Esophagus muscularis mucosa (tissue), 4 donors: ENCODE results near the gene MAK. TPM values are rescaled to one million over a fixed set of nuclear protein-coding genes. Genes with fewer than 3 reads are reported as not detected.
A peak's percentile ranks its signal among the peaks of the same experiment; 100 is the strongest.

ENCODE experiments used
- DNase-seq: peaks from one replicate; pipeline ENCODE4 v3.0.0-alpha.2; 2017; ENCODE audit errors: extremely low spot score
- H3K27ac ChIP-seq, 4 donors: fragments of 200-600 bp; sonication (generic); replicated peaks in 1 of 4; 1 replicate in 3 of 4; 2 replicates in 1 of 4; pipeline ENCODE4 v1.5.1; 2016 to 2019; ENCODE audit warnings: mild to moderate bottlenecking in 1 of 4
- H3K27me3 ChIP-seq, 4 donors: fragments of 200-600 bp; sonication (generic); one replicate each; pipeline versions ENCODE4 v1.5.1 to v1.6.0; 2016 to 2019
- H3K36me3 ChIP-seq, 4 donors: fragments of 200-600 bp; sonication (generic); one replicate each; pipeline ENCODE4 v1.5.1; 2016 to 2019
- H3K4me1 ChIP-seq, 4 donors: fragments of 200-600 bp; sonication (generic); one replicate each; pipeline ENCODE4 v1.5.1; 2016 to 2019
- H3K4me3 ChIP-seq, 4 donors: fragments of 200-600 bp; sonication (generic); 1 replicate in 2 of 4; 2 replicates in 2 of 4; pipeline ENCODE4 v1.5.1; 2016 to 2019; ENCODE audit warnings: mild to moderate bottlenecking in 4 of 4, moderate library complexity in 1 of 4
- H3K9me3 ChIP-seq, 4 donors: fragments of 200-600 bp; sonication (generic); 1 replicate in 3 of 4; 2 replicates in 1 of 4; pipeline ENCODE4 v1.5.1; 2016 to 2019
- EP300 ChIP-seq: sonication (generic); formaldehyde crosslinking; IDR thresholded peaks from one replicate; pipeline ENCODE4 v1.6.1; 2017; ENCODE audit warnings: antibody characterized with exemption
- POLR2A ChIP-seq: fragments of 450-650 bp; IDR thresholded peaks from one replicate; pipeline ENCODE4 v1.6.1; 2017; ENCODE audit warnings: antibody characterized with exemption, moderate library complexity, mild to moderate bottlenecking, low read depth
- POLR2AphosphoS5 ChIP-seq, 2 donors: sonication (generic); formaldehyde crosslinking; IDR thresholded peaks; one replicate each; pipeline ENCODE4 v1.6.1; 2017; ENCODE audit warnings: antibody characterized with exemption in 2 of 2
- WGBS: methylation state at CpG from one replicate; pipeline ENCODE4 v1.1.5; 2018; 5-methylcytosine and 5-hydroxymethylcytosine counted together
- intact Hi-C: fragments of 100-400 bp; cut with DNase I; formaldehyde crosslinking; loops from one replicate; pipeline ENCODE4 v1.15.1; 2023
- total RNA-seq, 4 donors: library from RNA; depleted of rRNA; stranded (reverse); fragments of >200 nt; gene quantifications; one replicate each; pipeline versions ENCODE4 v1.1.0 to v1.2.1, GENCODE V29; 2016
- TF ChIP-seq, protein P1 (sequence below), 3 experiments: fragments of 200-600 bp in 2 of 3; fragments of 450-650 bp in 1 of 3; sonication (generic) in 2 of 3; IDR thresholded peaks; one replicate each; pipeline ENCODE4 v1.5.1; 2017 to 2019; ENCODE audit warnings: antibody characterized with exemption in 3 of 3, mild to moderate bottlenecking in 2 of 3, moderate library complexity in 1 of 3

Gene MAK
- total RNA-seq, 4 donors from 2014 or later, result 0.13 to 0.42 TPM; not detected in 2

DNA sequence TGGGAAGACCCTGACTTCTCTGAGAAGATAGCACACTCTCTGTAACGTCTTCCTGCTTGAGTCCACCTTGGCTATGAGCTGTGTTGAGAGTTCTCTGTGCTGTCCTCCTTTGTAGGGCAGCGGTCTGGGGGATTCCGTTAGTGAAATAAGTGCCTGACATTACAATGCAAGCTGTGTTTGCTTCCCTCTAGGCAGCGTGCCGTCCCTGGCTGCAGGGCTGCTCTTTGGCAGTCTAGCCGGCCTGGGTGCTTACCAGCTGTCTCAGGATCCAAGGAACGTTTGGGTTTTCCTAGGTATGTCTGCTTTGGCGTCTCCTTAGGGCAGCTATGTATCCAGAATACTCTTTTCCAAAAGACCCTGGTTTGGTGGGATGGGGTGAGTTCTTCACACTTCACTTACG lies 112.6 kb downstream of the MAK start:
- Histone ChIP-seq H3K4me3 (no peak overlapping the region), H3K36me3 (peaks cover 7 to 62% (median 58%) of the 10 kb centered on the region in 4 donors), H3K9me3 (no peaks in the 10 kb centered on the region), H3K27ac (no peak overlapping the region), H3K27me3 (no peaks in the 10 kb centered on the region), H3K4me1 (peaks cover 36 to 50% (median 45%) of the 10 kb centered on the region in 4 donors)
- no peak for DNase-seq
- TF ChIP-seq POLR2A, result no peak
- TF ChIP-seq, protein P1, sequence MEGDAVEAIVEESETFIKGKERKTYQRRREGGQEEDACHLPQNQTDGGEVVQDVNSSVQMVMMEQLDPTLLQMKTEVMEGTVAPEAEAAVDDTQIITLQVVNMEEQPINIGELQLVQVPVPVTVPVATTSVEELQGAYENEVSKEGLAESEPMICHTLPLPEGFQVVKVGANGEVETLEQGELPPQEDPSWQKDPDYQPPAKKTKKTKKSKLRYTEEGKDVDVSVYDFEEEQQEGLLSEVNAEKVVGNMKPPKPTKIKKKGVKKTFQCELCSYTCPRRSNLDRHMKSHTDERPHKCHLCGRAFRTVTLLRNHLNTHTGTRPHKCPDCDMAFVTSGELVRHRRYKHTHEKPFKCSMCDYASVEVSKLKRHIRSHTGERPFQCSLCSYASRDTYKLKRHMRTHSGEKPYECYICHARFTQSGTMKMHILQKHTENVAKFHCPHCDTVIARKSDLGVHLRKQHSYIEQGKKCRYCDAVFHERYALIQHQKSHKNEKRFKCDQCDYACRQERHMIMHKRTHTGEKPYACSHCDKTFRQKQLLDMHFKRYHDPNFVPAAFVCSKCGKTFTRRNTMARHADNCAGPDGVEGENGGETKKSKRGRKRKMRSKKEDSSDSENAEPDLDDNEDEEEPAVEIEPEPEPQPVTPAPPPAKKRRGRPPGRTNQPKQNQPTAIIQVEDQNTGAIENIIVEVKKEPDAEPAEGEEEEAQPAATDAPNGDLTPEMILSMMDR (IDR thresholded peaks at IDR 0.05), result no peak
- TF ChIP-seq EP300, result no peak
- intact Hi-C loops, result no loop called here
- WGBS, result 79% methylated on average over 9 of the region's 9 CpGs

DNA sequence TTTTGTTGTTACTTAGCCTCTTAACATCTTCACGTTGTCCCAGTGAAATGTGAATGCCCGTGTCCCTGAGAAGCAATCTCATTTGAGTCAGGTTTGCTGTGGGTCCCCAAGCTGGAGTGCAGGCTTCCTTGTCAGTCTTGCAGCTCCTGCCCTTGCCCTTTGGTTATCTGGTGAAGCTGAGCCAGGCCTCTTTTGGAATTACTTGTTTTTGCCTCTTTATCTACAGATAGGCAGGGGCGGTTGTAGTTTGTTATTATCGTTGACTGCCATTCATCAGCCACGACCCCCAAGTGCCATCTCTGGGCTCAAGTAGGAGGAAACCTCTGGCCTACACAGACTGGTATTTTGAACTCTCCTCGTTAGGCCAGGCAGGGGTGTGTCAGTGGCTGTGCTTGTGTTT lies 113.3 kb downstream of the MAK start:
- DNase-seq, result peak; percentile 53
- Histone ChIP-seq H3K27me3 (no peaks in the 10 kb centered on the region), H3K4me1 (peaks cover 37 to 53% (median 45%) of the 10 kb centered on the region in 4 donors), H3K27ac (no peak overlapping the region), H3K36me3 (peaks cover 7 to 55% (median 51%) of the 10 kb centered on the region in 4 donors), H3K4me3 (no peak overlapping the region), H3K9me3 (no peaks in the 10 kb centered on the region)
- intact Hi-C loops, result no loop called here
- 84% methylated on average over 5 of the region's 6 CpGs for WGBS
- TF ChIP-seq POLR2A, result no peak
- TF ChIP-seq POLR2AphosphoS5 (IDR thresholded peaks at IDR 0.05), result no peak
- TF ChIP-seq EP300, result no peak
- TF ChIP-seq, protein P1 (IDR thresholded peaks at IDR 0.05), result no peak

DNA sequence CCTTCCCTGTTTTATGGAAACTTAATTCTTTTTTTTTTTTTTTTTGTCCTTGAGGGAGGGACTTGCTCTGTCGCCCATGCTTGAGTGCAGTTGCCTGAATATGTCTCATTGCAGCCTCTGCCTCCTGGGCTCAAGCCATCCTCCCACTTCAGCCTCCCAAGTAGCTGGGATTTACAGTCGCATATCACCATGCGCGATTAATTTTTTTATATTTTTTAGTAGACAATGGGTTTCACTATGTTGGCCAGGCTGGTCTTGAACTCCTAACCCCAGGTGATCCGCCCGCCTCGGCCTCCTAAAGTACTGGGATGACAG lies 114.8 kb downstream of the MAK start:
- no peaks in the 10 kb centered on the region for H3K27me3 ChIP-seq
- H3K4me3 ChIP-seq, result peak overlapping the region; percentile 68 to 74 (median 70)
- intact Hi-C loops, result loop anchor here (2.0 kb wide), 1 partner anchor 23 kb away; the partner anchor contains the start of gene TMEM14B
- peaks cover 0 to 40% (median 36%) of the 10 kb centered on the region in 4 donors for H3K36me3 ChIP-seq
- no peaks in the 10 kb centered on the region for H3K9me3 ChIP-seq
- WGBS, result 31% methylated on average over 7 of the region's 7 CpGs
- TF ChIP-seq EP300 (no peak), POLR2A (no peak), POLR2AphosphoS5 (IDR thresholded peaks at IDR 0.05) (no peak)
- TF ChIP-seq, protein P1 (IDR thresholded peaks at IDR 0.05), result no peak
- DNase-seq, result peak; percentile 29
- H3K27ac ChIP-seq, result peak overlapping the region; percentile 84 to 92 (median 86)
- peaks cover 35 to 60% (median 46%) of the 10 kb centered on the region in 4 donors for H3K4me1 ChIP-seq

DNA sequence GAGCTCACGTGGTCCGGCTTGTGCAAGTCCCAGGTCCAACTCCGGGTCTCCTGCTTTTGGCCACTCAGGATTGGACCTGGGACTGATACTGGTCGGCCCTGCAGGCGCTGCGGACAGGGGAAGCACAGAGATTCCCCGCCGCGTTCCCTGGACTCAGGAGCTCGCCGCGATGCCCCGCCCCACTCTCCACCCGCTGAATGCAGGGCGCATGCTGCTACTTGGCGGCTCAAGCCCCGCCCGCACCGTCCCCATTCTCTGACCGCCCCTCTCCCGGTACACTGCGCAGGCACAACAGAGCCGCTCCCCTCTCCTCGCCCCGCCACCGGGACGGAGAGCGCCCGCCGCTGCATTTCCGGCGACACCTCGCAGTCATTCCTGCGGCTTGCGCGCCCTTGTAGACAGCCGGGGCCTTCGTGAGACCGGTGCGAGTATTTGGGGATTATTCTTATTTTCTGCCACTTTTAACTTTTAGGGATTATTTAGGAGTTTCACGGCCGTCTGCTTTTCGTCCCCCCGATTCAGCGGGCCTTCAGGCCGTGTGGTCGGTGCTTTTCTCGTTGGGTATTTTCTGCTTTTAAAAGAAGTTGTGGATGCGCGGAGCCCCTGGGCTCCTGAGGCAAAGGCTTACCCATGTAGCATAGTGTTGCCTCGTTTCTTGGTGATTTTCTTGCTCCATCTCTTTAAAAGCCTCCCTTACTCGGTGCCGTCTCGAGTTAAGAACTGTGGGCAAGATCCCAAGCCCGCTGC lies 115.3 kb downstream of the MAK start, which contains the start of gene TMEM14C:
TMEM14C (plus strand) TSS at position 251 of the 747 bp plus-strand sequence. CDS start 1,544 bp downstream, outside the sequence.
- Histone ChIP-seq H3K4me1 (peaks cover 35 to 60% (median 46%) of the 10 kb centered on the region in 4 donors), H3K27ac (peak within 1 kb of the TSS; percentile 84 to 92 (median 86)), H3K9me3 (no peaks in the 10 kb centered on the region), H3K36me3 (peaks cover 0 to 35% (median 31%) of the 10 kb centered on the region in 4 donors), H3K27me3 (no peaks in the 10 kb centered on the region), H3K4me3 (peak within 1 kb of the TSS; percentile 68 to 74 (median 70))
- intact Hi-C loops, result loop anchor here (2.0 kb wide), 1 partner anchor 24 kb away; the partner anchor contains the start of gene TMEM14B
- DNase-seq, result peak; percentile 99
- TF ChIP-seq POLR2A, result peak; percentile 57
- TF ChIP-seq EP300, result no peak
- TF ChIP-seq POLR2AphosphoS5 (IDR thresholded peaks at IDR 0.05), result peak; percentile 94 to 95
- TF ChIP-seq, protein P1 (IDR thresholded peaks at IDR 0.05), result peak in 2 of 3 experiments; percentile 5 to 21
- WGBS, result under 1% methylated on average over 29 of the region's 55 CpGs
